Myocyte (in vitro differentiated cells): Measurements from ENCODE around the gene FMN1. TPM values are rescaled to one million over a fixed set of nuclear protein-coding genes. Genes with fewer than 3 reads are reported as not detected.

Source experiments
- DNase-seq: peaks from one replicate; pipeline ENCODE4 v3.0.0-alpha.2; 2012; ENCODE audit warnings: low read depth
- total RNA-seq: library from RNA; depleted of rRNA; stranded (reverse); fragments of >200 nt; gene quantifications from 2 replicates; pipeline ENCODE4 v1.2.3, GENCODE V29; 2014

The FMN1 gene
- total RNA-seq, 1 donor from 2014 or later = 26.6 TPM

DNA sequence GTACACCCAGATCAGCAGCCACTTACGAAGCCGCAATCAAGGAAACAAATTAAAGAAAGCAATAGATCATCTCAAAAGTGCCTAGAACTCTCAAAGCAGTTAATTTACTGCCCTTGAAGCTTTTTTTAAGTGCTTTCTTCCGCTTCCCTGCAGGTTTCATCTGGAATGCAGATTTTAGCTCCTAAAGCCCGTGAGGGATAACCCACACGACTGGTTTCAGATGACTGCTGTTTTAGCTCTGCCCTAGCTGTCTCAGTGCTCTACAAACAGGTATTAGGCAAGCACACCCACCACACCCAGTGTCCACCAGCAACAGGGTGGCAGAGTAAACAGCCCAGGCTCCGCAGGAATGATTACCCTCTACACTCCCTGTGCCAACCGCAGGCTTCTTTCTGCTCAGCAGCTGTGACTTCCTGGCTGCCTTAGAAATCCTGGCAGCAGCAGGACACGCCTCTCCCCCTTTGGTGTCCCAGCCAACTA lies 126.0 kb downstream of the FMN1 start:
- peak; percentile 98 for DNase-seq

DNA sequence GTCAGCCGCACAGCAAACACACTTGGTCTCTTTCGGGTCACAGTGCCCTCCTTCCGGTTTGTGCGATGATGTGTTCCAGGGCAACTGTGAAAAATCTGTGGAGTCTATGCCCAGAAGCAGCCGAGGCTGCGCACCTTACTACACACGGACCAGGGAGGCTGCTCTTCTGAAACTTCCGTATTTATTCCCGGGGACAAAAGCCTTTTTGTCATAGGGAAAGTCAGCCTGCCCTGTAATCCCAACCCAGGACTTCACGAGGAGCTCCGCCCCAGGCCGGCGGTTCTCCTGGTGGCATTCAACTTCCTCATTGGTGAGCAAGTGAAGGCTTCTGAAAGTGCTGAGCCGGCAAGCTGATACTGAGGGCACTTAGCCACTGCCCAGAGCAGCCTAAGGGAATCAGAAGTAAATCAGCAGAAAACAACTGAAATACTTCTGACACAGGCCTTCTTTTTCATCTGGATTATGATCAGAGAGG lies 126.5 kb downstream of the FMN1 start:
- peak; percentile 84 for DNase-seq

DNA sequence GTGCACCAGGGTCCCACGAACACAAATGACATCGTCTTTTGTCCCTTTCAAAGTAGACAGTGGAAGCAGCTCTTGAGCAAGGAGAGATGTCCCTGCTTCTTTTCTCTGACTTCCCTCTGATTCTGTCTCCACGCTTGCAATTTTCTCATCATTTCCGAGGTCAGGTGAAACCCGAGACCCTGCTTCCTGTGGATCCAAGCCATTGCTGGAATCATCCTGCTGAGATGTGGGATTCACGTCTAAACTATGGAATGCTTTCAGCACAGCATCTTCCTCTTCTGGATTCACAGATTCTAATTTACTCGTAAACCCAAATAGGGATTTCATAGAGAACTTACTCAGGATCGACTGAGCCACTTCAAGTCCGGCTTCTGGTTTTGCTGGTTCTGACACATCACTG lies 127.1 kb downstream of the FMN1 start:
- peak; percentile 67 for DNase-seq

DNA sequence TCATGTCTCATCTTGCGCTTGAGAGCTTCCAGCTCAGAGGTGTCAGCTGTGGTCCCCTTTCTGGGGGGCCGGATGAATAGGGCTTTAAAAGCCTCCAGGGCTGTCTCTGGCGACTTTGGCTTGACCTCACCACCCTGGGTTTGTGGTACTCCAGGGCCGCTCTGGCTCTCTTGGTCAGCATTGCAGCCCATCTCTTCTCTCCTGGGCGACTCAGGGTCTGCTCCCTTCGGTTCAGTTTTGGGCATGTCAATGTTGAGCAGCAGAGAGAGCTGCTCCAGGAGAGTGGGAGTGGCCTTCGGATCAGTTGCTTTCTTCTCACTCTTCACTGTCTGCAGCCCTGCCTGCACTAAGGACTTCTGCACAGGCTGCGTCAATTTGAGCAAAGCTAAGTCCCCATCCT lies 127.9 kb downstream of the FMN1 start:
- no peak for DNase-seq

DNA sequence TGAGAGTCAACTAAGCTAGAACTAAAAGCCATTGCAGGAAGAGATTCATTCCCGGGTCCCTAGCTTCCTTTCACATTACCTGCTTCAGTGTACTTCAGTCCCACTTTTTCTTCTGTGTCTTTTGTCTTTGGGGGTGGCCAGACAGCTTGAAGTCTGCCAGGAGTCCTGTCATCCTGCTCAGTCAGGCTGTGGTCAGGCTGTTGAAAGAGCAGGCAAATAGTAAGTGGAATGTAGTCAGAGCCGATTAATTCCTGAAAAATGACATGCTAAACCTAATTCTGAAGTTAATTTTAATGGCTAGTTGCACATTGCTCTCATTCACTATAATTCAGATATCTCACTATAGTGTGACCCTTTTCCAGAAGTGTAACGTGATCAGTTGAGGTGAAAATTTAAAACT lies 129.6 kb downstream of the FMN1 start:
- DNase-seq = peak; percentile 56

DNA sequence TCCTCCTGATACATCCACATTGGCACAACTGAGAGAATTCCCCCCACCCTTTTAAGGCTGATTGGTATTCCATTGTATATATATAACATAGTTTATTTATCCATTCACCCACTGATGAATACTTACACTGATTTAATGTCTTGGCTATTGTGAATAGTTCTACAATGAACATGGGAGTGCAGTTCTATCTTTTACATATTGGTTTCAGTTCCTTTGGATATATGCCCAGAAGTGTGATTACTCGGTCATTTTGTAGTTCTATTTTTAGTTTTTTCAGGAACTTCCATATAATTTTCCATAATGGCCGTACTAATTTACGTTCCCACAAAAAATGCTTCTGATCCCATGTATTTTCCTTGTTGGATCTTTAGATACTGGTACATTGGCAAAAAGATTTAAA lies 135.3 kb downstream of the FMN1 start:
- peak; percentile 27 for DNase-seq

DNA sequence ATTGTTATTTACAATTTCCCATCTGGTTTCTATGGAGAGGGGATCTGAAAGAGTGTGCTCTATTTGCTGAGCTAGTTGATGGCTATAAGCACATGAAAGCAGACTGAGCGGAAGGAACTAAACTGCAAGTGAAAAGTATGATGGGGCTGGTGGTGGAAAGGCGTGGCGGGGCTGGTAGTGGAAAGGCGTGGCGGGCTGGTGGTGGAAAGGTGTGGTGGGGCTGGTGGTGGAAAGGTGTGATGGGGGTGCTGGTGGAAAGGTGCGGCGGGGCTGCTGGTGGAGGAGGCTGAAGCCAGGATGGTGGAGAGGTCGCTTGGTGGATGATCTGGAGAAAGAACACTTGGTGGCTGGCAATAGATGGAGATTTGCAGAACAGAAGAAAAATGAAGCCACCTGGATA lies 136.7 kb downstream of the FMN1 start:
- no peak for DNase-seq

DNA sequence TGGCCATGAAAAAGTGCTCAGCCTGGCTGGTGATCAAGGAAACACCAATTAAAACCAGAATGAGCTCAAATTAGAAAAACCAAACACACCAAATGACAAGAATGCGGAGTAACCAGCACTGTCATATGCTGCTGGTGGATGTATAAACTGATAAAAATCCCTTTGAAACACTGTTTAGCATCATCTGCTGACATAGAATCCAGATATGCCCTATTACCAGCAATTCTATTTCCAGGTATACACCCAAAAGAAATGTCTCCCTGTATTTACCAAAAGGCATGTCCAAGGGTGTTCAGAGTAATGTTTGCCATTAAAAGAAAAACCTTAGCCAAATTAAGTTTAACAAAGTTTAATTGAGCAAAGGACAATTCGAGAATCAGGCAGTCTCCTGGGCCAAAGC lies 138.6 kb downstream of the FMN1 start:
- DNase-seq = no peak

DNA sequence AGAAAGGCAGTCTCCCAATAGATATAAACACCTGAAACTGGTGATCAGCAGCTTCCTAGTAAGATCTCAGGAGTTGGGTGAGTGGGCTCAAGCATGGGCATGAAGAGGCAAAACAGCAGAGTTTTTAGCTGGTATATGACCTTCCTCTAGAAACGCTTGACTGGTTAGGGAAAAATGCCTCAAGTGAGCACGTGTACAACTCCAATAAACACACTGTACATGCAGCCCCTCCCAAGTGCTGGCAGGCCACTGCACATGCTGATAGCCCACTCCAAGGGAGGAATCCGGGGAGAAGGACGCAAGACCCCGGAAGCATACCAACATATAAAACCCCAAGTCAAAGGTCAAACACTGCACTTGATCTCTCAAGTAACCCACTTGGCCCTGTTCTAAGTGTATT lies 143.0 kb downstream of the FMN1 start:
- no peak for DNase-seq

DNA sequence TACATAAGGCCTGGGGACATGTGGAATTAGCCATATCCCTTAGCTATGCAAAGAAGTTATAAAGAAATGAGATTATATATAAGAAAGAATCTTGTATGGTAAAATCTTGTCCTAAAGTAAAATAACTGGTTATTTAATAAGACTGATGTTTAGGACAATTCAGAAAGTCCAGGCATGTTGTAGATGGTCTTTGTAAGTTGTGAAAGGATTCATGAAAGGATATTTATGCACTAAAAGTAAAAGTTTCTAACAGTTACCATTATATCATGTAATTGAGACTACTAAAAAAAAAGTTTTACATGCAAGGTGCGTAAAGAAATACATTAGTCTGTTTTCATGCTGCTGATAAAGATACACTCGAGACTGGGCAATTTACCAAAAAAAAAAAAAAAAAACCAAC lies 146.3 kb downstream of the FMN1 start:
- peak; percentile 18 for DNase-seq

DNA sequence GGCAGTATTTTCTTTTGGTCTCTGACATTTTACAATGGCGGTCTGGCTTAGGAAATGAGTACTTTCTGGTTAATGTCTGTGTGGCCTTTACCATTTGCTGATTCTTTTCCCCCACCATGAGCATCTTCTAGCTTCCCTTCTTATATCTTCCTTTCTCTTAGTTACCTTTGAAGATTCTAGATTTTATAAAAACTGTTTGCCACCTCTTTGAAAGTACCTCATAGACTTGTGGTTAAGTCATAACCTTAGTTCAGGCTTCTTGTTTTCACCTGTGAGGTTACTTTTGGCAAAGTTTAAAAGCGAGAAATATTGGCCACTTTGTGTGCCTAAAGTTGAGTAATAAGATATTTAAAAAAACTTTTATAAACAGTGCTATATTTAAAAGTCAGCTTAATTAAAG lies 147.4 kb downstream of the FMN1 start:
- DNase-seq = no peak

DNA sequence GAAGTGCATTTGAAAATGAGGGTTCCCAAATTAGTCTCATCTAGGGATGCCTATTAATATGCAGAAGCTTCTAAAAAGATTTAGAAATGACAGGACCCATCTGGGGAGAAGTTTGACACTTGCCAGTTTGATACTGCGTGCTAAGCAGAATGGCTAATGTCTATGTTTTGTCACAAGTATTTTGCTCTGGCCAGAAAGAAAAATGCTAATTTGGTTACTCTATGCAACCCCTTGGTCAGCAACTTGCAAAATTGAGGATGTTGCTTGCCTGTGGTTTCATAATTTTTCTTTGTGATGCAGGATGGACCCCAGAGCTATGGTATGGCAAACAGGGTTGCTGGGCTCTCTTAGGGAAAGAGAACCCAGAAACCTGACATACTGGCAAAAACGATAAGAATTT lies 148.2 kb downstream of the FMN1 start:
- no peak for DNase-seq

DNA sequence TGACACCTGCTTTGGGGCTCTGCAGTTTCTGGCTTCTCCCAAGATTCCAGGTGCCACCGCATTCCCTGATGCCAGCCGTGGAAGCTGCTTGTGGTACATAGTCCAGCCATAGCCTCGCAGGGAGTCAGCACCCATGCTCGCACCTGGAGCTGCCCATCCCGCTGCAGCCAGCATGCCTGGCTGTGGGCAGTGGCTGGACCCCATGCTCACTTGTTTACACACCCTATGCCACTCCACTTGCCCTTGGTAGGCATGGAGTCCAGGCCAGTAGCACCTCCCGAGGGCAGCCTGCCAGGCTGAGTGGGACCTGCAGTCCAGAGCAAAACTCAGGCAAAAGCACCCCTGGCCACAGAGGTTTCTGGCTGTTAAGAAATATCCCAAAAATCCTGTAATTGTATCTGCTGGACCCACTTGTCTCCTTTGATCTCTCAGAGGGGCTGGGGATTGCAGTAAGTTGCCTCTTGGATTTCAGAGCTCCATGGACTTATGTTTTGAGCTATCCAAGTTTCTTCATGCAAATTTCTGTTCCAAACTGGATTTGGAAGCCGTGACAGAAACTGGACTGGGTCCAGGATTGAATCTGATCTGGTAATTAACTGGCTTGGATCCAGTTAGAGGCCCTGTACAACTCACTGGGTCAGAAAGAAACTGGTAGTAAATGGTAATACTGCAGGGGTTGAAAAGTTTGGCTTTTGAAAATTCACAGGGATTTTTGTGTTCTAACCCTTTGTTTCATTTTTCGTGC lies 149.3 kb downstream of the FMN1 start:
- peak; percentile 77 for DNase-seq

DNA sequence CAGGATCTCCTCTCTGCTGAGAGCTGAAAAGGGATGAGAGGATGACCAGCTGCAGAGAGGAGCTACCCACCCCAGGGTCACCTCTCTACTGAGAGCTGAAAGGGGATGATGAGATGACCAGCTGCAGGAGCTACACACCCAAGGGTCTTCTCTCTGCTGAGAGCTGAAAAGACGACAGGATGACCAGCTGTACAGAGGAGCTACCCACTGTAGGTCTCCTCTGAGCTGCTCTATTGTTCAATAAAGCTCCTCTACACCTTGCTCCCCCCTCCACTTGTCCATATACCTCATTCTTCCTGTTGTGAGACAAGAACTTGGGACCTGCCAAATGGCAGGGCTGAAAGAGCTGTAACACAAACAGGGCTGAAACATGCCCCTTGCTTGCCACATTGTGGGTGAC lies 149.9 kb downstream of the FMN1 start:
- no peak for DNase-seq

DNA sequence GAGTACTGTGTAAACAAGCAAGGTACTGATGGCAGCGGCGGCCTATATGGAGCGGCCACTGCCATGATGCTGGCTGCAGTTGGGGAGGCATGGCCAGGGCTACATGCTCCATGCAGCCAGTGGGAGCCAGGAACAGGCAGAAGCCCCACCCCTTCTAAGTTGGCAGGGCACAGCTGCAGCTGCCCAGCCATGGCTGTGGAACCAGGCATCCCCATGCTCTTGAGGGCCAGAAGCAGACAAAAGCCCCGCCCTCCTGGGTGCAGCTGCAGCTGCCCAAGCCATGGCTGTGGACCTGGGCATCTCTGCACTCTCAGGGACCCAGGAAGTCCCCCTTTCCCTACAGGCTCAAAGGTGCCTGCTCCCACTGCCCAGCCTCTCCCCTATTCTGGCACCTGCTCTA lies 150.9 kb downstream of the FMN1 start:
- DNase-seq = peak; percentile 55

DNA sequence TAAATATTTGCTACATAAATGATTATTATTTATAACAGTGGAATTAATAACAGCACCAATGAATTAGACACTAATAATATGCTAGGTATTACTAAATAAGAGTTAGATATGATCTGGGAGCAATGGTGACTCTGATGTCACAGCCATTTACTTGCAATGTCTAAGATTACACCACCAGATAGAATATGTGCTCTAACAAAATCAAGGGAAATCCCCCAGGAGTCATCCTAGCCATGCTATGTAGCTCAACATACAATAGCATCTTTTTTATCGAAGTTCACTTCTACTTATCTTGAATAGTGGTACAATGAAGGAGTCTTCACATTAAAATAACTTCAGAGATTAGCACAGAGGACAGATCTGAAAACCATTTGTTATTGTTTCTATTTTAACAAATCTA lies 154.0 kb downstream of the FMN1 start:
- DNase-seq = no peak

DNA sequence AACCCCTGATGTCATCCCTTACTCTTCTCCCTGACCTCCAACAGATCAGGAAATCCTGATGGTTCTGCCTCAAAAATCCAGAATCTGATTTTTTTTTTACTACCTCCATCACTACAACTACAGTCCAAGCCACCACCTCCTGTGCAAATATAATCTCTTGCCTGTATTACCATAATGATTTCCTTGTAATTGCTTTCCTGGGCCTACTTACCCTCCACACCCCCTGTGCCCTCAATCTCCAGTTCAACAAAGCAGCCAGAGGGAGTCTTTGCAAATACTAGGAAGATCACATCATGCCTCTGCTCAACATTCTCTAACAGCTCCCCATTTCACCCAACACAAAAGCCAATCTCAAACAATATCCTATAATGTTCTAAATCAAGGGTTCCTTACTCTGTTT lies 159.9 kb downstream of the FMN1 start:
- DNase-seq = no peak

DNA sequence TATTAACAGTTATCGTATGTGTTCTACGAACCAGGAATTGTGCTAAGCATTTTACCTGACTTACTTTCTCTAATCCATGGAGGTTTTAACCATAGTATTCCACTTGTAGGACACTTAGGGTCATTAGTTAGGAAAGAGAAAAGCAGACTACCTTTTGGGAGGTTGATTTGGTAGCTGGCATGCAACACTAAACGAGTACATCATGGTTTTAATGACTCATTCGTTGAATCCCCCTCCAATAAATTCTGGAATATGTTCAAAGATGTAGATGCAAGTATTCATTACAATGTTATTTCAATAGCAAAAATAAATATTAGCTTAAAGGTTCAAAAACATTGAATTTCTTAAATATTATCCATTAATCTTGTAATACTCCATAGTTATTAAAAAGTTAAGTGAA lies 162.5 kb downstream of the FMN1 start:
- peak; percentile 10 for DNase-seq

DNA sequence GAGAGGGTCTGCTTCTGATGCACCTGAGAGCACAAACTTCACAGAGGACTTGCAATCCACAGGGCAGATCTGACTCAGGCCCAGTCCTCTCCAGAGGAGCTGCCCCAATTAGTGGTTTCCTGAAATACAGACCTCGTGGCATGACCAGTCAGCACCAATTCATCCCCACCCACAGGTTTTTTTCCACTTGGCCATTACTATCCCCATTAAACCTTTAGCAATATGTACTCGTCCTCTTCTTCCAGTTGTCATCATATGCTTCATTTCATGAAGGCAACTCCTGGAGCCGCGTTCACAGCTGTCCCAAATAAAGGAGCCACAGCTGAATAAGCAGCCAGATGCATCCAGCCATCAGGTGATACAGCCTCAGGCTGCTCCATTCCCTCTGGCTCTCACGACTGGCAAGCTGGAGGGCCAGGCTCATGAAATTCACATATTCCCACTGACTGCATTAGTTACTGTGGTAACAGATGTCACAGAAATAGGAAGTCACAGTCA lies 163.1 kb downstream of the FMN1 start:
- DNase-seq = peak; percentile 85

DNA sequence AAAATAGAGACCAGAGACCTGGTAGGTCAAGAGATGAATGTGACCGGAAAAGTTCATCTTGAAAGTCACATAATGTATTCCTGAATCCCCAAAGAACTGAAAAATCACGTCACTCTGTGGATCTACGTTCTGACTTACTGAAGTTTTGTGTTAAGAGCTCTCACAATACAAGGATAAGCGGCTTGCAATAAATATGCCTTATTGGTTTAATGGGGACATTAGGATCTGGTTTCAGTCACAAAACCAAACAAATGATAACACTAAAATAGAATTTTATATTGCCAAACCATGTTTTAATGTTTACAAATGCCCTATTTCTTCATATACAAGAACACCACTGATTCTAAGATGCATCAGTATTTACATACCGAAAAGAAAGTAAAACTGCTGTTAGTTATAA lies 164.2 kb downstream of the FMN1 start:
- DNase-seq = no peak

DNA sequence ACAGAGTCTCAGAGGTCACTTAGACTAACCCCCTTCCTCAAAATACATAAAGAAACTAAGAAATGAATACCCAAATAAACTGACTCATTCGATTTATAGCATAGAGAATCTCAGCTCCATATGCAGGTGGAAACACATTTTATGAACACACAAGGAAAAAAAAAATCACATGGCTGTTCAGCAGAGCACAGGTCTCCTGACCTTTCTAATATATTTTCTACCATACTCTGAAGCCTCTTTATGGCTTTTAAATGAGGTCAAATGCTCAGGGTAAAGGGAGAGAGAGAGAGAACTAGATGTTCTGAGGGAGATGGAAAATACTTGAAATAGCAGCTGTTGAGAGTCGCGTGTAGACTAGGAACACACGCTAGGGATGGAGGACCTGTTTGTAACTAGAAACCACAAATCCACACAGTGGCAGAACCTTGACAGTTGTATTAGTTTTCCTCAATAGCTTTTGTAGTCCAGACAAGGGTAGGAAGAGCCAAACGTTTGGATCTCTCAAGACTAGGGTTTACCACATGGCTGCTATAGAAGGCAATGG lies 165.3 kb downstream of the FMN1 start:
- peak; percentile 90 for DNase-seq

DNA sequence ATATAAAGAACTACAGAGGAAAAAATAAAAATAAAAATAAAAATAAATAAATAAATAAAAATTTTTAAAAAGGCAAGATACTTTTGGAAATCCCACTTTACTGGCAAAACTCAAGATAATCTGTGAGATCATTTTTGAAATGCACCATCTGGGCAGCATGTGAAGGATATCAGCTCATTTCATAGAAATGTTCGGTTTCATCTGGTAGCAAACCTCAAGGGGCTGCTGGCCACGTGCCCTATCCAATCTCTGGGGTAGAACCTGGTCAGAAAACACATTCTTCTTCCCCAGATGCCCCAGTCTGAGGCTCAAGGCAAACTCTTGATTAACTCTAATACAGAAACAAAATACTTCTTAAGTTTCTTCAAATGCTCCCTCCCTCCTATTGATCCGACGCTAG lies 166.0 kb downstream of the FMN1 start:
- peak; percentile 52 for DNase-seq
